Pancreas (tissue), 10 donors: ENCODE results near the gene MMAB. TPM values are rescaled to one million over a fixed set of nuclear protein-coding genes. Genes with fewer than 3 reads are reported as not detected.

Experiments
- ATAC-seq, 4 donors: fragments of 200-7000 bp; cut with Tn5 transposase; one replicate each; pipeline versions ENCODE4 v1.8.0 to v1.9.1; 2020; ENCODE audit warnings: mild to moderate bottlenecking in 4 of 4, moderate library complexity in 4 of 4
- DNase-seq, 6 donors: peaks; one replicate each; pipeline ENCODE4 v3.0.0-alpha.2; 2020
- FAIRE-seq: peaks from 2 replicates; lab custom pipeline; 2012; peaks lifted over from hg19 to GRCh38; lab: Jason Lieb, UNC
- H3K27ac ChIP-seq, 4 donors: fragments of 200-600 bp; sonication (generic); 1 replicate in 3 of 4; 2 replicates in 1 of 4; pipeline versions ENCODE4 v1.5.0 to v1.8.0; 2020
- H3K27me3 ChIP-seq, 4 donors: fragments of 200-600 bp; one replicate each; pipeline ENCODE4 v1.8.0; 2021
- H3K36me3 ChIP-seq, 3 donors: fragments of 200-600 bp; sonication (generic) in 1 of 3; one replicate each; pipeline versions ENCODE4 v1.5.0 to v1.8.0; 2020 to 2021
- H3K4me1 ChIP-seq, 3 donors: fragments of 200-600 bp; one replicate each; pipeline ENCODE4 v1.8.0; 2021
- H3K4me3 ChIP-seq, 4 donors: fragments of 200-600 bp; sonication (generic) in 2 of 4; one replicate each; pipeline versions ENCODE4 v1.5.0 to v1.8.0; 2020 to 2021
- H3K9me3 ChIP-seq, 4 donors: fragments of 200-600 bp; one replicate each; pipeline ENCODE4 v1.8.0; 2021
- WGBS, 2 donors: extraction: QIAGEN DNeasy Blood & Tissue Kit; methylation state at CpG; one replicate each; pipeline ENCODE4 v1.1.7; 2013; 5-methylcytosine and 5-hydroxymethylcytosine counted together
- intact Hi-C, 3 donors: fragments of 100-400 bp; cut with DNase I; formaldehyde crosslinking; loops; one replicate each; pipeline versions ENCODE4 v1.11.1 to v1.14.2; 2022
- polyA plus RNA-seq, 2 donors: library from polyadenylated mRNA; stranded (reverse); fragments of 200-250 nt; gene quantifications; one replicate each; pipeline ENCODE4 v1.2.3, GENCODE V29; 2013
- total RNA-seq, 6 donors: library from RNA; stranded (reverse); fragmentation: NEBNext Ultra II Directional in 4 of 6; extraction: Animal tissue kit (Norgen Biotek cat#: 25700) in 4 of 6; gene quantifications; one replicate each; pipeline versions ENCODE4 v1.2.1 to v1.2.4, GENCODE V29; 2021 to 2023
- TF ChIP-seq, protein P1 (sequence below), 4 donors: fragments of 200-600 bp; sonication (generic) in 3 of 4; IDR thresholded peaks; one replicate each; pipeline versions ENCODE4 v1.5.0 to v1.8.0; 2021; ENCODE audit warnings: antibody characterized with exemption in 4 of 4
- donor health status: healthy with polysubstance abuse.
- donor health status: DM: no; HTN: no; CAD: no; lungs with moderate emphysema.
- donor health status: DM: no; HTN: no; CAD: no.
- donor health status: control.
- donor health status: control.
- donor health status: Bipolar disorder and iron deficiency.
- donor health status: DM: yes; HTN: yes; CAD: no.
- donor health status: DM: no; HTN: no; CAD: no.
- donor health status: DM: no; HTN: no; CAD: no.
- donor health status: DM: yes; HTN: yes; CAD: no.

Gene MMAB
- total and polyA plus RNA-seq, 8 donors, result 15.6 to 40.6 (median 21.0) TPM

GRCh38 chr12:109538191-109538863, 35.0 kb downstream of the MMAB start:
- ATAC-seq (no peak), FAIRE-seq (no peak), DNase-seq (peak in 1 of 6 donors; percentile 14)
- intact Hi-C loops, result no loop called here
- H3K27me3 ChIP-seq, result no peaks in the 10 kb centered on the region
- WGBS, 2 donors, result 84 to 87% methylated on average over 16 of the region's 16 CpGs
- no peak overlapping the region for H3K4me3 ChIP-seq
- no peaks in the 10 kb centered on the region for H3K4me1 ChIP-seq
- TF ChIP-seq, protein P1, sequence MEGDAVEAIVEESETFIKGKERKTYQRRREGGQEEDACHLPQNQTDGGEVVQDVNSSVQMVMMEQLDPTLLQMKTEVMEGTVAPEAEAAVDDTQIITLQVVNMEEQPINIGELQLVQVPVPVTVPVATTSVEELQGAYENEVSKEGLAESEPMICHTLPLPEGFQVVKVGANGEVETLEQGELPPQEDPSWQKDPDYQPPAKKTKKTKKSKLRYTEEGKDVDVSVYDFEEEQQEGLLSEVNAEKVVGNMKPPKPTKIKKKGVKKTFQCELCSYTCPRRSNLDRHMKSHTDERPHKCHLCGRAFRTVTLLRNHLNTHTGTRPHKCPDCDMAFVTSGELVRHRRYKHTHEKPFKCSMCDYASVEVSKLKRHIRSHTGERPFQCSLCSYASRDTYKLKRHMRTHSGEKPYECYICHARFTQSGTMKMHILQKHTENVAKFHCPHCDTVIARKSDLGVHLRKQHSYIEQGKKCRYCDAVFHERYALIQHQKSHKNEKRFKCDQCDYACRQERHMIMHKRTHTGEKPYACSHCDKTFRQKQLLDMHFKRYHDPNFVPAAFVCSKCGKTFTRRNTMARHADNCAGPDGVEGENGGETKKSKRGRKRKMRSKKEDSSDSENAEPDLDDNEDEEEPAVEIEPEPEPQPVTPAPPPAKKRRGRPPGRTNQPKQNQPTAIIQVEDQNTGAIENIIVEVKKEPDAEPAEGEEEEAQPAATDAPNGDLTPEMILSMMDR (IDR thresholded peaks at IDR 0.05), result no peak
- no peak overlapping the region for H3K27ac ChIP-seq
- H3K36me3 ChIP-seq, result peaks cover 0 to 6% (median 0%) of the 10 kb centered on the region in 3 donors
- no peaks in the 10 kb centered on the region for H3K9me3 ChIP-seq

DNA sequence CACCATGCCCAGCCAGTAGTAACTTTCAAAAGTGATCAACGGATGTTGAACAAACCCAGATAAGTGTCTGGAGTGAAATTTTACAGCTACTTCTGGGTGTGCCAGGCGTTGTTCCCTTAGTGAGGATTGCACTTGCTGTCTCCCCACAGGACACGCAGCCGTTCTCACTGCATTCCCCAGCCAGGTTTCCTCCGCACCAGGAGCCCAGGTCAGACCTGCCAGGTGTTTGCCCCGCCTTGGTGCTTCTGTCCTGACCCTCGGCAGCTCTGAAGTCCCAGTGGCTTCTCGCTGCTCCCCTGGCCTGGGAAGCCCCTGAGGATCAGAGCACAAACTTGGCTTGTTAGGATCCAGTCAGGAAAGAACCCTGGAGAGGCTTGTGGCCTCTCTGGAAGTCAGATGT, 36.2 kb downstream of the MMAB start:
- H3K9me3 ChIP-seq, result no peaks in the 10 kb centered on the region
- TF ChIP-seq, protein P1 (IDR thresholded peaks at IDR 0.05), result no peak
- peaks cover 0 to 7% (median 4%) of the 10 kb centered on the region in 3 donors for H3K36me3 ChIP-seq
- no peak overlapping the region for H3K4me3 ChIP-seq
- H3K4me1 ChIP-seq, result no peaks in the 10 kb centered on the region
- no peaks in the 10 kb centered on the region for H3K27me3 ChIP-seq
- FAIRE-seq, result no peak
- intact Hi-C loops, result no loop called here
- DNase-seq, result peak in 1 of 6 donors; percentile 25
- no peak overlapping the region for H3K27ac ChIP-seq
- no peak for ATAC-seq
- WGBS, 2 donors, result 85 to 89% methylated on average over 8 of the region's 8 CpGs

GRCh38 chr12:109535863-109536250, 37.4 kb downstream of the MMAB start:
- no peak overlapping the region for H3K27ac ChIP-seq
- TF ChIP-seq, protein P1 (IDR thresholded peaks at IDR 0.05), result no peak
- no peaks in the 10 kb centered on the region for H3K9me3 ChIP-seq
- peaks cover 0 to 9% (median 7%) of the 10 kb centered on the region in 3 donors for H3K36me3 ChIP-seq
- 77 to 78% methylated on average over 5 of the region's 5 CpGs for WGBS, 2 donors
- intact Hi-C loops, result no loop called here
- no peaks in the 10 kb centered on the region for H3K4me1 ChIP-seq
- DNase-seq, result peak in 1 of 6 donors; percentile 16
- no peak for FAIRE-seq
- ATAC-seq, result no peak
- H3K4me3 ChIP-seq, result no peak overlapping the region
- no peaks in the 10 kb centered on the region for H3K27me3 ChIP-seq

DNA sequence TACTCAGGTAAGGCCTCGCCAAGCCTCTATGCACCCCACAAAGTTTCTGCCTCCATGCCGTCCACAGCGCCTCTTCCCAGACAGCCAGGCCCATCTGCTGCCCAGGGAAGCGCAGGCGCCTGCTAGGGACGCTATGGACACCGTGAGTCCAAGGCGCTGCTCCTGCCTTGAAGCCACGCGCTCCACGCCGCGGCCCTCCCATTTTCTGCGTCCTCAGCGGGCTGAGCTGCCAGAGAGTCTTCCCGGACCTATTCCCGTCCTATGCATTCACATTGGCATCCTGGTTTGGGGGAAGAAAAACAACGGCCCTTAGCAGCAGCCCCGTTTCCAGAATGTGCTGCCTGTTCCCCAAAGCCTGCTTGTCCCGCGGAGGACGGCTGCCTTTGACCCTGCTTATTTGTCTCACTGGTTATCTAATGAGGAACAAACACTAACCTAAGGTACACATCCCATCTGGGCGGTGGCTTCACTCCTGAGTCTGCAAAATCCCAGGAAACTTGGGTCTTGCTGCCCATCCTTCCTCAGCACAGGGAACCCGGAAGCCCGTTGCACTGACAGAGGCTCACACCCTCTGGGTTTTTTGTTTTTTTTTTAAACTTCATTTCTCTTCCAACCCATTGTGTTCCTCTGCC, 38.0 kb downstream of the MMAB start:
- no peaks in the 10 kb centered on the region for H3K9me3 ChIP-seq
- peak in 1 of 6 donors; percentile 32 for DNase-seq
- H3K27me3 ChIP-seq, result no peaks in the 10 kb centered on the region
- no peaks in the 10 kb centered on the region for H3K4me1 ChIP-seq
- 87% methylated on average over 25 of the region's 25 CpGs for WGBS, 2 donors
- no peak overlapping the region for H3K27ac ChIP-seq
- FAIRE-seq, result no peak
- ATAC-seq, result no peak
- TF ChIP-seq, protein P1 (IDR thresholded peaks at IDR 0.05), result no peak
- intact Hi-C loops, result no loop called here
- peaks cover 0 to 14% (median 7%) of the 10 kb centered on the region in 3 donors for H3K36me3 ChIP-seq
- no peak overlapping the region for H3K4me3 ChIP-seq

DNA sequence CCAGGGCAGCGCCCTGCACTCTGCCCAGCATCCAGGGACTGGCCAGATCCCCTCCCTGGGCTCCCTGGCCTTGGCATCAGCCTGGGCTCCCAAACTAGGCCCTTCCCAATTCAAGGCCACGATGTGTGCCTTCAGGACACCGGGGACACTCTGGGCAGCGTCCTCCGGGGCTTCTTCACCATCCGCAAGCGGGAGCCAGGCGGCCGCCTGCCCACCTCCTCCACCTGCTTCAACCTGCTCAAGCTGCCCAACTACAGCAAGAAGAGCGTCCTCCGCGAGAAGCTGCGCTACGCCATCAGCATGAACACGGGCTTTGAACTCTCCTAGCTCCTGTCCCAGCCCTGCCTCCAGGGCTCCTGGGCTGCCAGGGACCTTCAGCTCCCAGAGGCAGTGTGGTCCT, 38.8 kb downstream of the MMAB start:
- DNase-seq (peak in 1 of 6 donors; percentile 41), ATAC-seq (no peak), FAIRE-seq (no peak)
- Histone ChIP-seq H3K9me3 (no peaks in the 10 kb centered on the region), H3K27ac (no peak overlapping the region), H3K36me3 (peaks cover 0 to 17% (median 7%) of the 10 kb centered on the region in 3 donors), H3K4me1 (no peaks in the 10 kb centered on the region), H3K27me3 (no peaks in the 10 kb centered on the region), H3K4me3 (no peak overlapping the region)
- WGBS, 2 donors, result 92% methylated on average over 15 of the region's 15 CpGs
- TF ChIP-seq, protein P1 (IDR thresholded peaks at IDR 0.05), result no peak
- intact Hi-C loops, result no loop called here
